ENCODE measurements around the gene SLC6A14. TPM values are rescaled to one million over a fixed set of nuclear protein-coding genes. Genes with fewer than 3 reads are reported as not detected.

The SLC6A14 gene
- total and polyA plus RNA-seq, 2 of the 8 experiments (the other 6 are each of a cell fraction or from before 2014, with no cell fraction given): not detected

- no peak for TF ChIP-seq CHD7 (IDR thresholded peaks at IDR 0.05; ENCODE audit: insufficient replicate concordance, low read length)
- TF ChIP-seq JUND (IDR thresholded peaks at IDR 0.05; ENCODE audit: low read length): no peak
These were observed 63.4 kb downstream of the SLC6A14 start (continued) for GRCh38 chrX:116499780-116500179.

Measured in H1 (cell line).